Esophagus muscularis mucosa (tissue), 4 donors: ENCODE measurements around the gene FLNA. TPM values are rescaled to one million over a fixed set of nuclear protein-coding genes. Genes with fewer than 3 reads are reported as not detected.
"Not testable (repeated sequence)": the region's sequence is repeated elsewhere in the genome, so short reads cannot be mapped to it uniquely, and the experiment has no call there.

Experiments
- DNase-seq: peaks from one replicate; pipeline ENCODE4 v3.0.0-alpha.2; 2017; ENCODE audit errors: extremely low spot score
- H3K27ac ChIP-seq, 4 donors: fragments of 200-600 bp; sonication (generic); replicated peaks in 1 of 4; 1 replicate in 3 of 4; 2 replicates in 1 of 4; pipeline ENCODE4 v1.5.1; 2016 to 2019; ENCODE audit warnings: mild to moderate bottlenecking in 1 of 4
- H3K27me3 ChIP-seq, 4 donors: fragments of 200-600 bp; sonication (generic); one replicate each; pipeline versions ENCODE4 v1.5.1 to v1.6.0; 2016 to 2019
- H3K36me3 ChIP-seq, 4 donors: fragments of 200-600 bp; sonication (generic); one replicate each; pipeline ENCODE4 v1.5.1; 2016 to 2019
- H3K4me1 ChIP-seq, 4 donors: fragments of 200-600 bp; sonication (generic); one replicate each; pipeline ENCODE4 v1.5.1; 2016 to 2019
- H3K4me3 ChIP-seq, 4 donors: fragments of 200-600 bp; sonication (generic); 1 replicate in 2 of 4; 2 replicates in 2 of 4; pipeline ENCODE4 v1.5.1; 2016 to 2019; ENCODE audit warnings: mild to moderate bottlenecking in 4 of 4, moderate library complexity in 1 of 4
- H3K9me3 ChIP-seq, 4 donors: fragments of 200-600 bp; sonication (generic); 1 replicate in 3 of 4; 2 replicates in 1 of 4; pipeline ENCODE4 v1.5.1; 2016 to 2019
- CTCF ChIP-seq, 3 experiments: fragments of 200-600 bp in 2 of 3; fragments of 450-650 bp in 1 of 3; sonication (generic) in 2 of 3; IDR thresholded peaks; one replicate each; pipeline ENCODE4 v1.5.1; 2017 to 2019; ENCODE audit warnings: antibody characterized with exemption in 3 of 3, mild to moderate bottlenecking in 2 of 3, moderate library complexity in 1 of 3
- EP300 ChIP-seq: sonication (generic); formaldehyde crosslinking; IDR thresholded peaks from one replicate; pipeline ENCODE4 v1.6.1; 2017; ENCODE audit warnings: antibody characterized with exemption
- POLR2A ChIP-seq: fragments of 450-650 bp; IDR thresholded peaks from one replicate; pipeline ENCODE4 v1.6.1; 2017; ENCODE audit warnings: antibody characterized with exemption, moderate library complexity, mild to moderate bottlenecking, low read depth
- POLR2AphosphoS5 ChIP-seq, 2 donors: sonication (generic); formaldehyde crosslinking; IDR thresholded peaks; one replicate each; pipeline ENCODE4 v1.6.1; 2017; ENCODE audit warnings: antibody characterized with exemption in 2 of 2
- WGBS: methylation state at CpG from one replicate; pipeline ENCODE4 v1.1.5; 2018; 5-methylcytosine and 5-hydroxymethylcytosine counted together
- intact Hi-C: fragments of 100-400 bp; cut with DNase I; formaldehyde crosslinking; loops from one replicate; pipeline ENCODE4 v1.15.1; 2023
- total RNA-seq, 4 donors: library from RNA; depleted of rRNA; stranded (reverse); fragments of >200 nt; gene quantifications; one replicate each; pipeline versions ENCODE4 v1.1.0 to v1.2.1, GENCODE V29; 2016

The FLNA gene
- total RNA-seq, 4 donors from 2014 or later, result 8,941 to 16,544 (median 12,362) TPM

- WGBS, result 86% methylated on average over 4 of the region's 10 CpGs
- no peak for TF ChIP-seq CTCF (IDR thresholded peaks at IDR 0.05)
- no peak for TF ChIP-seq POLR2AphosphoS5 (IDR thresholded peaks at IDR 0.05)
- no peak for TF ChIP-seq POLR2A
- no peak for TF ChIP-seq EP300
- no peak overlapping the region for H3K27ac ChIP-seq
- H3K4me3 ChIP-seq, result no peak overlapping the region
- H3K27me3 ChIP-seq, result peaks cover 0 to 4% (median 0%) of the 10 kb centered on the region in 4 donors
- no peak for DNase-seq
- H3K36me3 ChIP-seq, result peaks cover 9 to 30% (median 26%) of the 10 kb centered on the region in 4 donors
- intact Hi-C loops, result loop anchor here (5.0 kb wide), 1 partner anchor 129 kb away; no protein-coding TSS in a partner anchor
- H3K4me1 ChIP-seq, result peaks cover 7 to 22% (median 16%) of the 10 kb centered on the region in 4 donors
- H3K9me3 ChIP-seq, result no peaks in the 10 kb centered on the region
These were observed 28.8 kb upstream of the FLNA start for GRCh38 chrX:154403192-154403591.

- WGBS, result 83% methylated on average over 17 of the region's 19 CpGs
- intact Hi-C loops, result loop anchor here (5.0 kb wide), 1 partner anchor 130 kb away; no protein-coding TSS in a partner anchor
- DNase-seq, result no peak
- Histone ChIP-seq H3K9me3 (no peaks in the 10 kb centered on the region), H3K27me3 (peaks cover 0 to 4% (median 0%) of the 10 kb centered on the region in 4 donors), H3K4me1 (peaks cover 7 to 22% (median 16%) of the 10 kb centered on the region in 4 donors), H3K4me3 (no peak overlapping the region), H3K27ac (no peak overlapping the region), H3K36me3 (peaks cover 9 to 30% (median 26%) of the 10 kb centered on the region in 4 donors)
- TF ChIP-seq POLR2AphosphoS5 (IDR thresholded peaks at IDR 0.05) (no peak), POLR2A (no peak)
These were observed 28.2 kb upstream of the FLNA start for GRCh38 chrX:154402622-154403127.

- no peak for DNase-seq
- TF ChIP-seq POLR2A (no peak), POLR2AphosphoS5 (IDR thresholded peaks at IDR 0.05) (no peak), CTCF (IDR thresholded peaks at IDR 0.05) (no peak)
- Histone ChIP-seq H3K4me3 (no peak overlapping the region), H3K9me3 (no peaks in the 10 kb centered on the region), H3K4me1 (peaks cover 7 to 23% (median 17%) of the 10 kb centered on the region in 4 donors), H3K27ac (peak overlapping the region in 1 of 4 donors; percentile 7), H3K27me3 (peaks cover 0 to 4% (median 0%) of the 10 kb centered on the region in 4 donors), H3K36me3 (peaks cover 9 to 30% (median 26%) of the 10 kb centered on the region in 4 donors)
- 42% methylated on average over 5 of the region's 6 CpGs for WGBS
- intact Hi-C loops, result loop anchor here (5.0 kb wide), 1 partner anchor 130 kb away; no protein-coding TSS in a partner anchor
These were observed 27.6 kb upstream of the FLNA start for GRCh38 chrX:154401918-154402621.

GRCh38 chrX:154401045-154401799, 26.8 kb upstream of the FLNA start:
- Histone ChIP-seq H3K36me3 (peaks cover 9 to 30% (median 26%) of the 10 kb centered on the region in 4 donors), H3K4me1 (peaks cover 7 to 31% (median 22%) of the 10 kb centered on the region in 4 donors), H3K4me3 (no peak overlapping the region), H3K27ac (peak overlapping the region in 2 of 4 donors; percentile 9 to 10), H3K9me3 (no peaks in the 10 kb centered on the region), H3K27me3 (peaks cover 0 to 4% (median 0%) of the 10 kb centered on the region in 4 donors)
- no peak for DNase-seq
- intact Hi-C loops, result loop anchor here (5.0 kb wide), 1 partner anchor 131 kb away; no protein-coding TSS in a partner anchor
- TF ChIP-seq POLR2AphosphoS5 (IDR thresholded peaks at IDR 0.05) (peak in 1 of 2 donors; percentile 46), EP300 (no peak)
- 53% methylated on average over 6 of the region's 6 CpGs for WGBS

GRCh38 chrX:154400369-154400817, 26.0 kb upstream of the FLNA start:
- H3K27ac ChIP-seq, result peak overlapping the region in 3 of 4 donors; percentile 93 to 98 (median 97)
- H3K4me3 ChIP-seq, result peak overlapping the region in 3 of 4 donors; percentile 63 to 76 (median 67)
- WGBS, result 67% methylated on average over 3 of the region's 6 CpGs

More at GRCh38 chrX:154400369-154400817, 26.0 kb upstream of the FLNA start:
- H3K27me3 ChIP-seq, DNase-seq, H3K9me3 ChIP-seq: not testable (repeated sequence)
- Histone ChIP-seq H3K36me3 (peaks cover 9 to 30% (median 26%) of the 10 kb centered on the region in 4 donors), H3K4me1 (peaks cover 7 to 32% (median 22%) of the 10 kb centered on the region in 4 donors)
- intact Hi-C loops, result loop anchor here (5.0 kb wide), 1 partner anchor 132 kb away; no protein-coding TSS in a partner anchor
